Middle frontal gyrus (tissue), 1 donor: ENCODE results near the gene GOLGA7B.

Experiments
- DNase-seq: peaks from one replicate; pipeline ENCODE4 v3.0.0-alpha.2; 2015; ENCODE audit warnings: low spot score; ENCODE audit errors: extremely low spot score

The GOLGA7B gene

DNA sequence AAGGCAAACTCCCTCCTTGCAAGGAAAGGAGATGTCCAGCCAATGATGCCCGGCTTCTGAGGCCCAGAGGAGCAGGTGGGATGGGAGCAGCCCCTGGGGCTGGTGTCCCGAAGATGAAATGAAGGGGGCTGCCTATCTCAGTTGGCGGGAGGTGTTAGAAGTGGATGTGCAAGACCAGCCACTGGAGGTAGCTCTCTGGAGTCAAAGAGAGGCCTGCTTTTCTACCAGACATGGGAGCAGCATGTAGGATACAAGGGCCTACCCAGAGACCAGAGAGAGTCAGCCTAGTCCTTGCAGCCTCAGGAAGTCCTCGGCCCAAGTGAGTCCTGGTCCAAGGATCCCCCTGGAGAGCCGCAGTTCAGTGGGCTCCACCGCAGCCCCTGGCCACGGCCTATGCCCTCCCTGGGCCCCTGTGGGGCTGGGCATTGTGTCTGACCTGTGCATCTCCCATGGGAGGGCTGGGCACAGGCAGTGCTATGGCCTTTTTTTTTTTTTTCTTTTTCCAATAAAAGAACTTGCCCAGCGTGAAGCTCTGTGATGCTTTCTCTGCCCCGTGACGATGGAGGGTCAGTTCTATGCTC lies 17.7 kb downstream of the GOLGA7B start:
- DNase-seq: no peak

DNA sequence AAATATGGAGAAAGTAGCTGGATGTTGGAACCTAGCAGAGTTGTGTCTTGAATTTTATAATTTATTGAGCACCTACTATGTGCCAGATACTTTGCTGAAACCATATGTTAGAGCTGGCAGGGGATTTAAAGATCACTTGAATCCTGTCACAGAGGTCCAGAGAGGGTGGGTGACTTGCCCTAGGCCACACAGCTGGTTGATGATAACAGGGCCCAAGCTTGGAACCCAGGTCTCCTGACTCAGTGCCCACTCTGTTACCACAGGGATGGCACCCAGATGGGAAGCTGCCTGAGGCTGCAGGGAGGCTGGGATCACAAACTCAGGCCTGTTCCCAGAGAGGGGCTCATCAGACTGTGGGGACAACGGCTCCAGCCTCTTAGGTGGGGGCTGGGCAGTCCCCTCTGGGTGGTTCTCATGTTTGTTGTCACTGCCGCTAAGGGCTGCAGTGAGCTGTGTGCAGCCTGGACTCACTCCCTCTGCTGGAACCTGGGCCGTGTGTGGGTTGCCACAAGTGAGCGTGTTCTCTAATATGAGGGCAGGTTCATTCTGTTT lies 18.6 kb downstream of the GOLGA7B start:
- DNase-seq: no peak

GRCh38 chr10:97869091-97870042 lies 19.7 kb downstream of the GOLGA7B start:
- peak; percentile 59 for DNase-seq

DNA sequence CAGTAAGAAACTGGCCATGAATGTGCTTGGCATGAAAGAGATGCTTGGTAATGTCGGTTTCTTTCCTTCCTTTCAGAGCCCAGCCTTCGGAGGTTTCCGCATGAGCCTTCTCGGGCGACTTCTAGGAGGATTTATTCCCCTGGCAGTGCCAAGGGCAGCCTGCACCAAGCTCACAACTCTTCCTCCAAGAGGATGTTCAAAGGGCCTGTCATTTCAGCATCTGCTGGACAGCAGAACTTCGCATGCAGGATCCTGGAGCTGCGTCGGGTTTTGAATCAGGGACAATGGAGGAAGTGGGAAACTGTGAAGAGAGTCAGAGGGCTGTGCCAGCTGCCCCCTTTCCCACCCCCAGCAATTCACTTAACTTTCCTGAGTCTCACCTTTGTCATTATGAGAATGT lies 21.3 kb downstream of the GOLGA7B start:
- no peak for DNase-seq

DNA sequence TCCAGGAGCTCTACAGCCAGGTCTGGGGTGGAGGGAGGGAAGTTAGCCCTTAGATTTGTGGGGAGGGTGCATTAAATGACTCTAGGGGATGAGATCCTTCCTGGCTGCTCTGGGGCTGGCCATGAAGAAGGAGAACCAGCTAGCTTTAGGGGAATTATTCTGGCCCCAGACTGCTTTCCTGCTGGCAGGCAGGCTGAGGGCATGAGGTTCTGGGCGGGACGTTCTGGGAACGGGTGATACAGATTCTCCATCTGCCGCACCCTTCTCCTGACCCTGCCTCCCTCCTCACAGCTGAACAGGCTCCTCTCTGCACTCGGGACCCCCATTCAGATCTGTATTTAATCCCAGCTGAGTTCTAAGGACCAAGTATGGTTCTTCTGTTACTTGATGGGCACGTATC lies 23.9 kb downstream of the GOLGA7B start:
- DNase-seq: no peak

DNA sequence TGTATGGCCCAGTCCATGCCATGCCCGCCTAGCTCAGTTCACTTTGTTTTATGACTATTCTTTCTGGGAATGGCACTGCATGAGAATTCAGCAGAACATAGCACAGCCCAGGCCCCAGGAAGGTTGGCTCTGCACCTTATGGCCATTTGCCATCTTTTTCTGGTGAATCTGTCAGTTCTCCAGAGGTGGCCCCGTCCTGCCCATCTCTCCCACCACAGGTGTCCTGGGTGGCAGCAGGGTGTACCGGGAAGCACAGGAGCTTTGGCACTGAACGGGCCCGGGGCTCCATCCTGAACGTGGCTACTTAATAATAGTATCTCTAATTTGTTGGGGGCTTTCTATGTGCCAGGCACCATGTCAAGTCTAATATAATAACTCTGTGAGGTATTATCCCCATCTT lies 24.7 kb downstream of the GOLGA7B start:
- no peak for DNase-seq

GRCh38 chr10:97875391-97875790 lies 25.7 kb downstream of the GOLGA7B start:
- no peak for DNase-seq

GRCh38 chr10:97876402-97876801 lies 26.8 kb downstream of the GOLGA7B start:
- DNase-seq: no peak

- no peak for DNase-seq
Observed at GRCh38 chr10:97879241-97879640, 29.6 kb downstream of the GOLGA7B start.

- DNase-seq: no peak
Observed at GRCh38 chr10:97880109-97880508, 30.5 kb downstream of the GOLGA7B start.

GRCh38 chr10:97882142-97883091 lies 32.8 kb downstream of the GOLGA7B start:
- no peak for DNase-seq

DNA sequence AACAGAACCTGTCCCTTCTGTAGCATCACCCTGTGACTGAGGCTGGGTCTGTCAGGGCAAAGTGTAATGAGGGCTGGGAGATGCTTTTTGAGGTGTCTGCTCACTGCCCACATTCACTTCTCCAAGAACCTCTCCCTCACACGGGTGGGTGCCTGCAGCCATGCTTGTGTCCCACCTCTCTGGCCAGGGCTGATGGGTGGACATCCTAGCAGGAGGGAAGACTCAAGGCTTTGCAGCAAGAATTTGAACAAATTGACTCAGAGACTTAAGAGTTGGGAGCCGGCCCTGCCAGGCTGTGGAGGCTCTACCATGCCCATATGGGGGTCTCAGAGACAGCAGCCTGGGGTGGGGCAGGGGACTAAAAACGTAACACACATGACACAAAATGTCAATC lies 33.4 kb downstream of the GOLGA7B start:
- no peak for DNase-seq

DNA sequence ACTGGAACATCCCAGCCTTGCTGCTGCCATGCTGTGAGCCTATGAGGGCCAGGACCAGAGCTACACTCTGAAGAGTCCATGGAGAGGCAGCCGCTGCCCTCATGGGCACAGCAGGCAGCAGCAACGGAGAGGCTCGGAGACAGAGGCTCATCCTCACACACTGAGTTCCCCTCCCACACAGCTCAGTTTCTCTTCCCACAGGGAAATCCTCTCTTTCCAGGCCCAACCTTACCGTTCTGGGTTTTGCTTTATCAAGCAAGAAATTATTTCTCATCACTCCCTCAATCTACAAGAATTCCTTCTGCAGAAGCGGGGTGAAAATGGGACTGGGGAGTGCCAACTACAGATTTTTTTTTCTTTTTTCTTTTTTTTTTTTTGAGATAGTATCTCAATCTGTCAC lies 36.6 kb downstream of the GOLGA7B start:
- DNase-seq: no peak

- no peak for DNase-seq
Observed at GRCh38 chr10:97887399-97887798, 37.8 kb downstream of the GOLGA7B start.

GRCh38 chr10:97888134-97888533 lies 38.5 kb downstream of the GOLGA7B start:
- DNase-seq: no peak

GRCh38 chr10:97888641-97889262 lies 39.1 kb downstream of the GOLGA7B start:
- DNase-seq: no peak

DNA sequence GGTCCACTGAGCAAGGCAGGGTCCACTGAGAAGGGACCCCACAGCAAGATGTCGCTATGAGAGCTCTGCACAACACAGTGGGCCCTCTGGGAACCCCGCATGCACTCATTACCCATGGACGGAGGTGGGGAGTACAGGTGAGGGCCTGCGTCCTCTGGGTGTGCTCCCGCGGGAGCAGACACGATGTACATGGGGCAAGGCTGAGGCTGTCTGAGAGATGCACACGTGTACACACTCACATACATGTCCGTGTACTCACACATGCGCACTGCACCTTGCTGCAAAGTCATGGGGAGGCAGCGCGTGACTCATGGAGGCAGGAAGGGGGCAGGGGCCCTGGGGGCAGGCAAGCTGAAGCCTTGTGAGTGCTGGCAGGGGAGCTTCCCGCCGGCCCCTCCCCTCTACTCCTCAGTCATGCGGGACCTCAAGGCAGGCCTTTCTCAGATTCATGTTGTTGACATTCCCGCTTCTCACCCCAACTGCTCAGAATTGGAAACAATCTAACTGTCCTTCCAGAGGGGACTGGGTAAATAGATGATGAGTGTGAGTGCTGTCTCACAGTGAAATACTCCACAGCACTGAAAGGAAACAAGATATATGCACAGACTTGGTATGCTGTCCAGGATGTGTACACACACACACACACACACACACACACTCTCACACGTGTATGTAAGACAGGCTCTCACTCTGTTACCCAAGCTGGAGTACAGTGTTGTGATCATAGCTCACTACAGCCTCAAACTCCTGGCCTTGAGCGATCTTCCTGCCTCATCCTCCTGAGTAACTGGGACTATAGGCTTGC lies 40.0 kb downstream of the GOLGA7B start:
- no peak for DNase-seq

DNA sequence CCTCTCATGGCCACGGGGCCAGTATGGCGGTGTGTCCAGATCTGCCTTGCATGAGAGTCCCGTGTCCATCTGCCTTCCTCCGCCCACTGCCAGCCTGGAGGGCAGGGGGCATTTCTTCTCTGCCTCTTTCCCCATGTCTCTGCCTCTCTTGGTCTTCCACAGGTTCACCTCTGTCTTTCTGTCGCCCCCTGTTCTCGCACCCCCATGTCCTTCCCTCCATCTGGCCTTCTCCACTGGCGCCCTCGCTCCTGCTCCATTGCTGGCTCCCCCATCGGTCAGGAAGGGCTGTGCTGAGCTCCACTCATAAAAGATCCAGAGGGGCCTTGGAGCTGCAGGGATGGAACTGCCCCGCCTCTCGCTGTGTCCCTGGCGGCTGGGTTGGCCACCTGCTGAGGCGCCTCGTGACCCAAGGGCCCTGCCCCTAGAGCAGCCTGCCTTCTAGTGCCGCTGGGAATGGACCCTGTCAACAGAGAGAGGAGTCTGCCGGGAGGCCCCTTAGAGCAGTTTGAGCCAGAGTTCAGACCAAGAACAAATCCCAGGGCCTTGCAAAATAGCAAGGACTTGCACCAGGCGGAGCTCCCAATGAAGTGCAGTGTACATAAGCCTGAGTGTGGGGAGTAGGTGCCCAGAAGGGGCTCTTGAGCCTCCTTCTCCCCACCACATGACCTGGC lies 42.0 kb downstream of the GOLGA7B start:
- DNase-seq: no peak

DNA sequence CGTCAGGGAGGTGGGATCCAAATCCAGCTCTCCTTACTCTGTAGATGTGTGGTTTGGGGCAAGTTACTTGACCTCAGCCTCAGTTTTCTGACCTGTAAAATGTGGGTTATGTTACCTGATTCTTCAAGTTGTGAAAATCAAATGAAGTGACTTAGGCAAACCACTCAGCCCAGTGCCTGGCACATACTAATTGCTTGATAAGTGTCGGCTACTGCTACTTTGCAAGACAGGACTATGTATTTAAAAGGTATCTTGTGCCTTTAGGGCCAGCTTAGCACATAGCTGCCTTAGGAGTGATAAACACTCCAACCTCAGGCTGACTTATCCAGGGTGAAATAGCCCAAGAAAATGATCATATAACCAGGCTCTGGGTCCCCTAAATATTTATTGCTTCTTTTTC lies 42.9 kb downstream of the GOLGA7B start:
- DNase-seq: no peak

- DNase-seq: no peak
Observed at GRCh38 chr10:97892939-97893338, 43.3 kb downstream of the GOLGA7B start.
